ENCODE results near the gene SMPD3. TPM values are rescaled to one million over a fixed set of nuclear protein-coding genes. Genes with fewer than 3 reads are reported as not detected.

The SMPD3 gene
- total RNA-seq, 1 experiment from 2014 or later, result 1.4 TPM

GRCh38 chr16:68444056-68444657 is 4.2 kb downstream of the SMPD3 start (continued):
- TF ChIP-seq ZNF281 (CRISPR knock-in tag; IDR thresholded peaks at IDR 0.05), result no peak
- TF ChIP-seq ZNF138 (CRISPR knock-in tag; conservative IDR thresholded peaks at IDR 0.05), result no peak
- 0 out of 2 replicates have a peak, but pooled peaks have one; percentile 50 for TF ChIP-seq ETV6 (CRISPR knock-in tag; IDR thresholded peaks at IDR 0.05)
- TF ChIP-seq ATF2 (CRISPR knock-in tag; IDR thresholded peaks at IDR 0.05; ENCODE audit: borderline replicate concordance, low read depth), result no peak
- no peak for TF ChIP-seq ELF4 (CRISPR knock-in tag; IDR thresholded peaks at IDR 0.05; ENCODE audit: low read depth)
- TF ChIP-seq IRF1 (CRISPR knock-in tag; IDR thresholded peaks at IDR 0.05), result no peak
- peak; percentile 69; the same call in 1 of the 2 replicates for TF ChIP-seq FOXK1 (CRISPR knock-in tag; IDR thresholded peaks at IDR 0.05)
- no peak for TF ChIP-seq SOX15 (CRISPR knock-in tag; IDR thresholded peaks at IDR 0.05)
- no peak for TF ChIP-seq ZNF512 (CRISPR knock-in tag; IDR thresholded peaks at IDR 0.05; ENCODE audit: borderline replicate concordance)
- no peak for TF ChIP-seq STAT6 (CRISPR knock-in tag; conservative IDR thresholded peaks at IDR 0.05; ENCODE audit: low read depth)
- no peak for TF ChIP-seq NFYB (CRISPR knock-in tag; conservative IDR thresholded peaks at IDR 0.05; ENCODE audit: low read depth)
- TF ChIP-seq KAT7 (CRISPR knock-in tag; IDR thresholded peaks at IDR 0.05; ENCODE audit: borderline replicate concordance), result no peak
- TF ChIP-seq USF2 (CRISPR knock-in tag; IDR thresholded peaks at IDR 0.05), result no peak
- no peak for TF ChIP-seq ZNF671 (CRISPR knock-in tag; IDR thresholded peaks at IDR 0.05)
- TF ChIP-seq MYBL2 (CRISPR knock-in tag; IDR thresholded peaks at IDR 0.05), result no peak
- no peak for TF ChIP-seq GABPB1 (CRISPR knock-in tag; IDR thresholded peaks at IDR 0.05)
- TF ChIP-seq ZNF232 (CRISPR knock-in tag; IDR thresholded peaks at IDR 0.05), result no peak
- no peak for TF ChIP-seq TP53 (CRISPR knock-in tag; IDR thresholded peaks at IDR 0.05)
- TF ChIP-seq IRF2 (CRISPR knock-in tag; IDR thresholded peaks at IDR 0.05; ENCODE audit: borderline replicate concordance, low read depth), result no peak
- TF ChIP-seq GTF2I (CRISPR knock-in tag; conservative IDR thresholded peaks at IDR 0.05), result no peak
- no peak for TF ChIP-seq TCF7 (CRISPR knock-in tag; IDR thresholded peaks at IDR 0.05; ENCODE audit: low read depth)
- TF ChIP-seq CDX4 (CRISPR knock-in tag; IDR thresholded peaks at IDR 0.05; ENCODE audit: borderline replicate concordance), result no peak
- no peak for TF ChIP-seq ZNF532 (CRISPR knock-in tag; IDR thresholded peaks at IDR 0.05; ENCODE audit: borderline replicate concordance)

Measured in WTC11 (cell line).